Measurements from ENCODE around the gene CDC14B. TPM values are rescaled to one million over a fixed set of nuclear protein-coding genes. Genes with fewer than 3 reads are reported as not detected.

The CDC14B gene
- total RNA-seq, 1 experiment from 2014 or later, result 28.4 TPM

- Histone ChIP-seq H2BK20ac (ENCODE audit: low read depth, low read length, poor library complexity, severe bottlenecking) (no peak overlapping the region), H4K91ac (ENCODE audit: insufficient read length, low read depth, low read length) (no peak overlapping the region), H3K18ac (ENCODE audit: insufficient read length, low read depth, low read length) (no peak overlapping the region), H4K8ac (replicated peaks; ENCODE audit: insufficient read length, low read depth, low read length) (no peak overlapping the region), H4K5ac (ENCODE audit: insufficient read length, low read depth, low read length) (no peak overlapping the region), H3K14ac (ENCODE audit: insufficient read depth, low read length) (no peak overlapping the region), H3K56ac (ENCODE audit: insufficient read length, low read depth, low read length) (no peak overlapping the region), H3K4me1 (ENCODE audit: insufficient read depth, low read length) (no peaks in the 10 kb centered on the region), H3K9me3 (ENCODE audit: control insufficient read depth, low read depth, low read length) (no peaks in the 10 kb centered on the region), H3K23ac (ENCODE audit: insufficient read length, low read depth, low read length) (no peak overlapping the region), H2BK120ac (ENCODE audit: low read depth, low read length, poor library complexity, severe bottlenecking) (no peak overlapping the region), H3K79me2 (ENCODE audit: insufficient read depth, low read length) (peaks cover 2% of the 10 kb centered on the region; the same call in 1 of the 2 replicates), H4K20me1 (ENCODE audit: control insufficient read depth, insufficient read depth, insufficient read length) (no peaks in the 10 kb centered on the region), H3K79me1 (ENCODE audit: insufficient read depth, low read depth, low read length, poor library complexity, severe bottlenecking) (peaks cover 4% of the 10 kb centered on the region), H3K23me2 (ENCODE audit: insufficient read length, low read depth, low read length, poor library complexity, severe bottlenecking) (no peaks in the 10 kb centered on the region), H3K9ac (ENCODE audit: extremely low read depth, insufficient read length, low read length) (no peak overlapping the region), H3K4ac (ENCODE audit: low read depth, low read length) (no peak overlapping the region), H3T11ph (ENCODE audit: low read length) (no peak overlapping the region), H3K27ac (ENCODE audit: insufficient read length, low read depth, low read length) (no peak overlapping the region), H3K27me3 (ENCODE audit: insufficient read depth, low read length) (no peaks in the 10 kb centered on the region), H2AFZ (ENCODE audit: low read length) (no peak overlapping the region), H3K4me2 (ENCODE audit: insufficient read depth, insufficient read length, low read length) (no peak overlapping the region), H2BK5ac (ENCODE audit: insufficient read length, low read length) (no peak overlapping the region), H2BK15ac (ENCODE audit: low read depth, low read length) (no peak overlapping the region), H2AK5ac (ENCODE audit: insufficient read length, low read length) (no peak overlapping the region), H2BK12ac (ENCODE audit: insufficient read length, low read depth, low read length) (no peak overlapping the region)
- H3K27me3 Mint-ChIP-seq (ENCODE audit: low read depth), result no peaks in the 10 kb centered on the region
- H3K9me3 Mint-ChIP-seq, result no peaks in the 10 kb centered on the region
- H3K36me3 Mint-ChIP-seq (ENCODE audit: insufficient read depth in 1 of 3, low read depth in 3 of 3), result no peaks in the 10 kb centered on the region
- peak overlapping the region; percentile 34 to 81 (median 52); a peak in 5 of 7 replicates for H3K27ac Mint-ChIP-seq
- no peak for TF ChIP-seq CTCF (conservative IDR thresholded peaks at IDR 0.05)
- no CpG with 5 or more reads among the region's 12 CpGs for WGBS (ENCODE audit: extremely low coverage, insufficient read length, low lambda C conversion rate)
- H3K4me3 Mint-ChIP-seq, result no peak overlapping the region; a peak in 1 of 5 replicates
- no peak for DNase-seq
- H3K4me1 Mint-ChIP-seq, result peaks cover 25 to 29% of the 10 kb centered on the region in 2 experiments
Measured at GRCh38 chr9:96587338-96588315, 32.0 kb downstream of the CDC14B start.
